ENCODE results near the gene HJURP. TPM values are rescaled to one million over a fixed set of nuclear protein-coding genes. Genes with fewer than 3 reads are reported as not detected.

The HJURP gene
- total RNA-seq, 4 donors from 2014 or later, result 0.22 to 0.60 TPM; not detected in 2

GRCh38 chr2:233865838-233866237, 11.5 kb upstream of the HJURP start:
- peaks cover 0 to 22% (median 4%) of the 10 kb centered on the region in 4 donors for H3K9me3 ChIP-seq
- H3K27ac ChIP-seq, result no peak overlapping the region
- H3K4me1 ChIP-seq, result peaks cover 0 to 6% (median 0%) of the 10 kb centered on the region in 4 donors
- peaks cover 0 to 9% of the 10 kb centered on the region in 2 donors for H3K27me3 ChIP-seq
- DNase-seq (ENCODE audit: low spot score in 2 of 2), result no peak
- TF ChIP-seq POLR2A (IDR thresholded peaks at IDR 0.05) (no peak), EP300 (IDR thresholded peaks at IDR 0.05) (no peak), CTCF (IDR thresholded peaks at IDR 0.05) (no peak)
- peaks cover 0 to 6% (median 0%) of the 10 kb centered on the region in 3 donors for H3K36me3 ChIP-seq
- 94 to 97% methylated on average over 3 of the region's 3 CpGs for WGBS, 2 donors
- H3K4me3 ChIP-seq, result no peak overlapping the region

DNA sequence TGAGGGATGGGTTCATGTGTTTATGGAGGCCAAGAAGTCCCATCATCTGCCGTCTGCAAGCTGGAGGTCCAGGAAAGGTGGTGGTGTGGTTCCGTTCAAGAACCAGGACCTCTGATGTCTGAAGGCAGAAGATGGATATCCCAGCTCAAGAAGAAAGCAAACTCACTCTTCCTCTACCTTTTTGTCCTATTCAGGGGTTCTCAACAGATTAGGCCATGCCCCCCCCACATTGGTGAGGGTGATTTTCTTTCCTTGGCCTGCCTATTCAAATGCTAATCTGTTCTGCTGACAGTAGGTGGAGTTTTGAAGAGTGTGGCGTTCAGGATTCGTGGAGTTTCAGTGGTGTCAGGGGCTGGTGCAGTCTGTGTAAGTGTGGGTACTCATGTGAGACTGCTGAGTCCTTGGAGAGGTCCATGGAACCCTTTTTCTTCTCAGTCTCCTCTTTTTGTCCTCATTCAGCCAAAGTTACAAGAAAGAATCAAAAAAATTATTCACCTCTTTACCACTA, 8.0 kb upstream of the HJURP start:
- no peaks in the 10 kb centered on the region for H3K4me1 ChIP-seq
- DNase-seq (ENCODE audit: low spot score in 2 of 2), result no peak
- no peak overlapping the region for H3K4me3 ChIP-seq
- H3K36me3 ChIP-seq, result peaks cover 0 to 6% (median 0%) of the 10 kb centered on the region in 3 donors
- whole genome bisulfite sequencing, 2 donors, result 66 to 67% methylated on average over 4 of the region's 4 CpGs
- no peak for TF ChIP-seq CTCF (IDR thresholded peaks at IDR 0.05)
- TF ChIP-seq POLR2A (IDR thresholded peaks at IDR 0.05), result no peak
- no peak for TF ChIP-seq EP300 (IDR thresholded peaks at IDR 0.05)
- H3K9me3 ChIP-seq, result no peaks in the 10 kb centered on the region
- H3K27me3 ChIP-seq, result no peaks in the 10 kb centered on the region
- H3K27ac ChIP-seq, result no peak overlapping the region

DNA sequence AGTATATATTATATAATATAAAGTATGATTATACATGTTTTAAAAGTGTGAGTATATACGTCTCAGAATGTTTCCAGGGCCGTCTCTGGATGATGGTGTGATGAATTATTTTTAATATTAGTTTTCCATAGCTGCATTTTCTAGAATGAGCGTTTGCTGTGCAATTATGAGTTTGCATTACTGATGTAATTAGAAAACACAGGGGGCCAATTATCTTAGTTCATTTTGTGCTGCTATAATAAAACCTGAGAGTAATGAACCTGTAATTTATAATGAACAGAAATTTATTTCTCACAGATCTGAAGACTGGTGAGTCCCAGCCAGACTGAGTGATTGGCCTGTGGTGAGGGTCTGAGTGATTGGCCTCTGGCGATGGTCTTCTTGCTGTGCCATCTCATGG, 4.0 kb upstream of the HJURP start:
- no peaks in the 10 kb centered on the region for H3K27me3 ChIP-seq
- DNase-seq (ENCODE audit: low spot score in 2 of 2), result no peak
- TF ChIP-seq CTCF (IDR thresholded peaks at IDR 0.05) (no peak), EP300 (IDR thresholded peaks at IDR 0.05) (no peak), POLR2A (IDR thresholded peaks at IDR 0.05) (no peak)
- no peak overlapping the region for H3K27ac ChIP-seq
- H3K4me1 ChIP-seq, result peaks cover 0 to 14% (median 6%) of the 10 kb centered on the region in 4 donors
- no peaks in the 10 kb centered on the region for H3K9me3 ChIP-seq
- 90 to 91% methylated on average over 4 of the region's 4 CpGs for WGBS, 2 donors
- no peaks in the 10 kb centered on the region for H3K36me3 ChIP-seq
- H3K4me3 ChIP-seq, result no peak overlapping the region

DNA sequence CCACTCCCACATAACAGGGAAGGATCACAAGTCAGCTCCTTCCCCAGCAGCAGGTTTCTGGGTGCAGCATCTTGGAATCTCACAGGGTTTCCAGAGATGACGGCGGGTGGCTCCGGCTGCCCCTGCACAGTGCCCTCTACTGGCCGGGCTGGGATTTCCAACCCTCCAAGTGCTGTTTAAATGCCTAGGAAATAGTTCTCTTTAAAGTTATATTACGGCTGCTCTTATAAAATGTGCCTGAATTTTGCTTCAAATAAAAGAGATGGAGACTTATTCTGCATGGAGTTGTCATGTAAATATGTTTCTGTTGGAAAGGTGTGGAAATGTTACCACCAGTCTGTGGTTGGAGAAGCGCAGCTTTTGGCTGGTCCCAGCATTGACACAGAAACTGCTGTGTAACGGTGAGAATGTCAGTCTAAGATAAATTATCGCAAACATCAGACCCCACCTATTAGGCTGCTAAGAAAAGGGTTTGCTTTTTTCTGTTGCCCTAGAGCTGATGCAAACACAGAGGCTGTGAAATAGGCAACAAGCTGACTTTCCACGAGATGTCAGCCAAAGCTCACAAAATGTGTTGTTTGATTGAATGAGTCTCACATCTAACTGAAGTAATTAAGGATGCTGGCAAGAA, 3.3 kb upstream of the HJURP start:
- no peak for DNase-seq (ENCODE audit: low spot score in 2 of 2)
- no peaks in the 10 kb centered on the region for H3K27me3 ChIP-seq
- no peak overlapping the region for H3K4me3 ChIP-seq
- 50% methylated on average over 9 of the region's 9 CpGs for WGBS, 2 donors
- TF ChIP-seq POLR2A (IDR thresholded peaks at IDR 0.05) (no peak), EP300 (IDR thresholded peaks at IDR 0.05) (no peak), CTCF (IDR thresholded peaks at IDR 0.05) (peak in 3 of 5 experiments; percentile 12 to 50 (median 28))
- no peaks in the 10 kb centered on the region for H3K36me3 ChIP-seq
- no peak overlapping the region for H3K27ac ChIP-seq
- H3K4me1 ChIP-seq, result peaks cover 0 to 16% (median 6%) of the 10 kb centered on the region in 4 donors
- H3K9me3 ChIP-seq, result no peaks in the 10 kb centered on the region

DNA sequence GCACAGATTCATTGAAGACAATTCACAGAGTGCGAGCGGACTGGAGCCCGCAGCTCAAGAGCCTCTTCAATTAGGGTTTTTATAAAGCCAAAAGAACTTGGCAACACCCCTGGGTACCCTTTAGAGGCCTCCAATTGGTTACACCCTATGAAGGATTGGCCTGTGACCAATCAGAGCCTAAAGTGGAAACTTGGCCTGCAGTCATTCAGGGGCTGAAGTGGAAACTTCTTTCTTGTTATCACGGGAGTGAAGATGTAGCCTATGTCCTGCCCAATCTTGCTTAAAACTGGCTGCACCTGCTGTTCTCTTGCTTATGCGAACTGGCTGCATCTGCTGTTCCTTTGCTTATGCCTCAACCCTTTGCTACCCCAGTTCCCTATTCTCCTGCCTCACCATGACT, 1.8 kb upstream of the HJURP start:
- Histone ChIP-seq H3K4me1 (peaks cover 0 to 16% (median 6%) of the 10 kb centered on the region in 4 donors), H3K27ac (no peak overlapping the region), H3K36me3 (no peaks in the 10 kb centered on the region), H3K27me3 (no peaks in the 10 kb centered on the region), H3K4me3 (no peak overlapping the region), H3K9me3 (no peaks in the 10 kb centered on the region)
- WGBS, 2 donors, result 95% methylated on average over 5 of the region's 5 CpGs
- no peak for DNase-seq (ENCODE audit: low spot score in 2 of 2)
- TF ChIP-seq CTCF (IDR thresholded peaks at IDR 0.05), result no peak
- TF ChIP-seq EP300 (IDR thresholded peaks at IDR 0.05), result no peak
- no peak for TF ChIP-seq POLR2A (IDR thresholded peaks at IDR 0.05)
